Fibroblast of mammary gland (primary cell): ENCODE measurements around the gene PPAT.
"Not testable (repeated sequence)": the region's sequence is repeated elsewhere in the genome, so short reads cannot be mapped to it uniquely, and the experiment has no call there.

Experiments used
- DNase-seq: peaks from one replicate; pipeline ENCODE4 v3.0.0-alpha.2; 2010; ENCODE audit warnings: low read depth
- H3K4me3 ChIP-seq: 2 replicates; pipeline ENCODE4 v1.5.1; 2011; ENCODE audit warnings: low read depth, mild to moderate bottlenecking, low read length, moderate library complexity; ENCODE audit not compliant: control insufficient read depth
- CTCF ChIP-seq: conservative IDR thresholded peaks from 2 replicates; pipeline ENCODE4 v1.5.1; 2011; ENCODE audit warnings: low read depth, low read length, inconsistent platforms; ENCODE audit not compliant: control insufficient read depth, insufficient read depth

PPAT gene

GRCh38 chr4:56460085-56460484 lies 24.7 kb upstream of the PPAT start:
- DNase-seq: no peak
- H3K4me3 ChIP-seq: no peak overlapping the region
- TF ChIP-seq CTCF: no peak

GRCh38 chr4:56450342-56450741 lies 14.9 kb upstream of the PPAT start:
- no peak overlapping the region for H3K4me3 ChIP-seq
- no peak for TF ChIP-seq CTCF
- no peak for DNase-seq

- DNase-seq, H3K4me3 ChIP-seq: not testable (repeated sequence)
These were observed 14.1 kb upstream of the PPAT start for GRCh38 chr4:56449475-56449874.

GRCh38 chr4:56448301-56448700 lies 12.9 kb upstream of the PPAT start:
- DNase-seq: no peak
- no peak for TF ChIP-seq CTCF
- no peak overlapping the region for H3K4me3 ChIP-seq

GRCh38 chr4:56445699-56446098 lies 10.3 kb upstream of the PPAT start:
- TF ChIP-seq CTCF: no peak
- no peak for DNase-seq
- no peak overlapping the region for H3K4me3 ChIP-seq

GRCh38 chr4:56444719-56445118 lies 9.3 kb upstream of the PPAT start:
- TF ChIP-seq CTCF: no peak
- no peak for DNase-seq
- no peak overlapping the region for H3K4me3 ChIP-seq

GRCh38 chr4:56440983-56441382 lies 5.6 kb upstream of the PPAT start:
- DNase-seq: no peak
- H3K4me3 ChIP-seq: no peak overlapping the region
- TF ChIP-seq CTCF: no peak
